Heart left ventricle (tissue), 16 donors: ENCODE data around the gene GRID2IP. TPM values are rescaled to one million over a fixed set of nuclear protein-coding genes. Genes with fewer than 3 reads are reported as not detected.

Experiments used
- ATAC-seq, 4 donors: fragments of 200-7000 bp; cut with Tn5 transposase; one replicate each; pipeline ENCODE4 v1.9.1; 2020 to 2022; ENCODE audit warnings: moderate library complexity in 4 of 4, mild to moderate bottlenecking in 3 of 4, moderate number of reproducible peaks in 1 of 4
- DNase-seq, 5 donors: peaks; one replicate each; pipeline ENCODE4 v3.0.0-alpha.2; 2020
- H3K27ac ChIP-seq, 12 donors: fragments of 200-600 bp; sonication (generic) in 4 of 12; one replicate each; pipeline versions ENCODE4 v1.5.0 to v1.8.0; 2016 to 2022; ENCODE audit warnings: mild to moderate bottlenecking in 2 of 12
- H3K27me3 ChIP-seq, 9 donors: fragments of 200-600 bp; sonication (generic) in 2 of 9; one replicate each; pipeline versions ENCODE4 v1.5.1 to v1.8.0; 2016 to 2022; ENCODE audit warnings: mild to moderate bottlenecking in 3 of 9
- H3K36me3 ChIP-seq, 9 donors: fragments of 200-600 bp; sonication (generic) in 2 of 9; one replicate each; pipeline versions ENCODE4 v1.5.0 to v1.8.0; 2018 to 2022; ENCODE audit warnings: mild to moderate bottlenecking in 2 of 9
- H3K4me1 ChIP-seq, 12 donors: fragments of 200-600 bp; sonication (generic) in 4 of 12; one replicate each; pipeline versions ENCODE4 v1.5.0 to v1.8.0; 2016 to 2022; ENCODE audit warnings: mild to moderate bottlenecking in 3 of 12
- H3K4me3 ChIP-seq, 12 donors: fragments of 200-600 bp; sonication (generic) in 4 of 12; one replicate each; pipeline versions ENCODE4 v1.5.0 to v1.8.0; 2017 to 2022; ENCODE audit warnings: mild to moderate bottlenecking in 9 of 12, moderate library complexity in 4 of 12
- H3K9me3 ChIP-seq, 12 donors: fragments of 200-600 bp; sonication (generic) in 4 of 12; one replicate each; pipeline versions ENCODE4 v1.5.0 to v1.8.0; 2016 to 2022; ENCODE audit warnings: mild to moderate bottlenecking in 1 of 12
- CTCF ChIP-seq, 12 donors: fragments of 200-600 bp; sonication (generic) in 4 of 12; IDR thresholded peaks; one replicate each; pipeline versions ENCODE4 v1.5.0 to v1.8.0; 2018 to 2022; ENCODE audit warnings: antibody characterized with exemption in 12 of 12, mild to moderate bottlenecking in 5 of 12
- POLR2A ChIP-seq, 2 donors: fragments of 450-650 bp; IDR thresholded peaks; one replicate each; pipeline ENCODE4 v1.6.1; 2017; ENCODE audit warnings: antibody characterized with exemption in 2 of 2, mild to moderate bottlenecking in 2 of 2, moderate library complexity in 2 of 2
- WGBS, 4 donors: extraction: QIAGEN DNeasy Blood & Tissue Kit in 2 of 4; methylation state at CpG; one replicate each; pipeline versions ENCODE4 v1.1.5 to v1.1.7; 2013 to 2018; 5-methylcytosine and 5-hydroxymethylcytosine counted together
- intact Hi-C, 10 donors: fragments of 100-400 bp; cut with DNase I; formaldehyde crosslinking; loops; one replicate each; pipeline versions ENCODE4 v1.11.1 to v1.14.2; 2022
- polyA plus RNA-seq, 2 donors: library from polyadenylated mRNA; stranded (reverse); fragments of 200-250 nt; gene quantifications; one replicate each; pipeline ENCODE4 v1.2.3, GENCODE V29; 2013
- total RNA-seq, 9 donors: library from RNA; depleted of rRNA in 2 of 9; stranded (reverse); fragments of >200 nt in 2 of 9; fragmentation: NEBNext Ultra II Directional in 3 of 9; extraction: Animal tissue kit (Norgen Biotek cat#: 25700) in 3 of 9; gene quantifications; one replicate each; pipeline versions ENCODE4 v1.1.0 to v1.2.4, GENCODE V29; 2016 to 2023
- donor health status: ischemic (EF 13 %, LVEDD 7.1; RV severe dilation, severe dysfunction).
- donor health status: healthy with polysubstance abuse.
- donor health status: DM: no; HTN: yes; CAD: no.
- donor health status: DM: no; HTN: no; CAD: no.
- donor health status: ischemic (EF 25% LVEDD 6.9; RV normal size, moderate dysfunction).
- donor health status: ischemic (EF 25% LVEDD 5.7; RV mildly dilated, moderate dysfunction).
- donor health status: healthy.
- donor health status: DM: yes; HTN: yes; CAD: no.
- donor health status: ischemic (EF 35%, LVEDD 5.7; RV mildly dilated, moderate dysfunction).
- donor health status: nonischemic (EF 11% LVEDD 7.7; RV severe dilation, severe dysfunction).
- donor health status: DM: yes; HTN: yes; CAD: no.
- donor health status: PGD.
- donor health status: ischemic (EF 29% LVEDD 5.4; RV normal size, mild dysfunction).
- donor health status: nonischemic (EF 23%, LVEDD 6.1; RV moderate dilation, normal function).

GRID2IP gene
- total and polyA plus RNA-seq, 11 donors = 0.01 to 0.16 (median 0.08) TPM; not detected in 7

GRCh38 chr7:6553448-6554044 lies 2.3 kb upstream of the GRID2IP start:
- Histone ChIP-seq H3K4me1 (no peaks in the 10 kb centered on the region), H3K36me3 (no peaks in the 10 kb centered on the region), H3K27ac (no peak overlapping the region), H3K9me3 (no peaks in the 10 kb centered on the region), H3K27me3 (peaks cover 0 to 3% (median 0%) of the 10 kb centered on the region in 9 donors), H3K4me3 (no peak overlapping the region)
- peak in 1 of 12 donors; percentile 9 for TF ChIP-seq CTCF (IDR thresholded peaks at IDR 0.05)
- TF ChIP-seq POLR2A (IDR thresholded peaks at IDR 0.05) = no peak
- ATAC-seq (no peak), DNase-seq (no peak)
- intact Hi-C loops = no loop called here
- WGBS, 4 donors = 70 to 81% (median 78%) methylated on average over 7 of the region's 7 CpGs

DNA sequence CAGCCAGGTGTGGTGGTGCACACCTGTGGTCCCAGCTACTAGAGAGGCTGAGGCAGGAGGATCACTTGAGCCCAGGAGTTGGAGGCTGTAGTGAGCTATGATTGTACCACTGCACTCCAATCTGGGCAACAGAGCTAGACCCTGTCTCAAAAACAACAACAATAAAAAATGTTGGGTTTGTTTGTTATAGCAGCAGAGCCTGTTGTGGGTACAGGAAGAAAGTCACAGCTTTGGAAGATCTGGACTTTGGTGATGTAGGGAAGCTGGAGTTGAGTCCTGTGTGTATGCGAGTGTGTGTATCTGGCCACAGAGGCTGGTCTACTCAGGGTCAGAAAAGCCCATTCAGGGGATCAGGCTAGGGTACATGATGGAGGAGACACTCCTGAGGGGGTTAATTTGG lies 3.9 kb downstream of the GRID2IP start:
- intact Hi-C loops = no loop called here
- no peak overlapping the region for H3K4me3 ChIP-seq
- no peak for TF ChIP-seq CTCF (IDR thresholded peaks at IDR 0.05)
- H3K27me3 ChIP-seq = peaks cover 0 to 4% (median 0%) of the 10 kb centered on the region in 9 donors
- ATAC-seq (no peak), DNase-seq (no peak)
- WGBS, 4 donors = 95 to 100% (median 100%) methylated on average over 1 of the region's 1 CpG
- no peaks in the 10 kb centered on the region for H3K36me3 ChIP-seq
- H3K4me1 ChIP-seq = no peaks in the 10 kb centered on the region
- no peaks in the 10 kb centered on the region for H3K9me3 ChIP-seq
- H3K27ac ChIP-seq = no peak overlapping the region

DNA sequence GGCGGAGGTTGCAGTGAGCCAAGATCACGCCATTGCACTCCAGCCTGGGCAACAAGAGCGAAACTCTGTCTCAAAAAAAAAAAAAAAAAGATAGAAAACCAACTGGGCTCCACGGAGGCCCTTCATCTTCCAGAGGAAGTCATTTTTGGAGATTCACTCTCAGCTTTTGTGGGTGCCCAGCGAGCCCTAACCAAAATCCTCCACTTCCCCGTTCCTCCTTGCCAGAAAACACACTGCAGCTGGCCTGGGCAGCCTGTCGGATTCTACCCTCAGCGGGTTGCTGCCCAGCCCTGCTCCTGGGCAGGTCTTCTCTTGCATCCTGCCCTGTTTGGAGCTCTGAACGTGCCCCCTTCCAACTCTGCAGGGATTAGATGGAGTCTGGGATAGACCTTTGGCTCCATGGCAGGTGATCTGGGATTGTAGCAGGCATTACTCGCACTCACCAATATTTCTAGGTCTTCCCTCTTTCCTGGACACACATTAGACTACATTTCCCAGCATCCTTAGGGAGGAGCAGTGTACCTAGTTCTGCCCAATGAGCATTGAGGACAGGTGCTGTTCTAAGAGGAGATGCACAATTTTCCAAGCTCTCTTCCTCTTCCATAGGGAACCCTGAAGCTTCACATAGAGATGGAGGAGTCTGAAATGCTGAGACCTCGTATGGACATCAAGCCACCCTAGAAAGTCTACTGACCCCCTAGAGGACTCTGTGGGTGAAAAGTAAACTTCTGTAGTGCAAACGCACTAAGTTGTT lies 4.6 kb downstream of the GRID2IP start:
- no peak for DNase-seq
- H3K36me3 ChIP-seq = no peaks in the 10 kb centered on the region
- WGBS, 4 donors = 75 to 84% (median 77%) methylated on average over 12 of the region's 12 CpGs
- H3K4me3 ChIP-seq = no peak overlapping the region
- no peak for ATAC-seq
- no peaks in the 10 kb centered on the region for H3K4me1 ChIP-seq
- peaks cover 0 to 4% (median 0%) of the 10 kb centered on the region in 9 donors for H3K27me3 ChIP-seq
- H3K9me3 ChIP-seq = no peaks in the 10 kb centered on the region
- TF ChIP-seq POLR2A (IDR thresholded peaks at IDR 0.05) (no peak), CTCF (IDR thresholded peaks at IDR 0.05) (no peak)
- no peak overlapping the region for H3K27ac ChIP-seq
- intact Hi-C loops = no loop called here

DNA sequence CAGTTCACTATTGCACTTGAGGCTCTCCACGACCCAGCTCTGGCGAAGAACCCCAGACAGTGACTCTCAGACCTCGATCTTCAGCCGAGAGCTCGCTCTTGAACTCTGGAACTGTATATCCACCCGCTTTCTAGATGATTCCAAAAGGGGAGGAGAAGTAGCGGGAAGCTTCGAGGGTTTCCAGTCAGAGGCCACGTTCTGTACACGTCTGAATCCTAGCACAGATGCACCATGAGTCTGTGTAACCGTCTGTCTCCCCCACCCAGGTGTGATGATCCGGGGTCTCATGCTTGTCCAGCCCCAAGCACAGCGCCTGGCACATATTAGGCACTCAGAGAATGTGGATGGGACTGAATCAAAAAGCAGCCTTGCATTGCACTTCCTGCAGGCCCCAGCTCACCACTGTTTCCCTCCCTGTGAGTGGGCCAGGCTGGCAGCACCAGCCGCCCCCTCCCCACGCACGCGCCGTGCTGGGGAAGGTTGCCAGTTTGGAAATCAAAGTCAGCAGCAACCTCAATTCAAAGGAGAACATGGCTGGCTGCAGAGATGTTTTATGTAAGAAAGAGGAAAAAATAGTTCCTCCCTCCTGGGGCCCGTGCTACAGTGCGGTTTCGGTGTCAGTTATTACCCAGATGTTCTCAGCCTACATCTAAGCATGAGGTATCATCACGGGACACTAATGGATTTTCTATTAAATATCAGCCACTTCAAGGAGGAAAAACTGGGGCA lies 5.7 kb downstream of the GRID2IP start:
- intact Hi-C loops = no loop called here
- no peak for DNase-seq
- Histone ChIP-seq H3K4me1 (no peaks in the 10 kb centered on the region), H3K4me3 (no peak overlapping the region), H3K9me3 (no peaks in the 10 kb centered on the region), H3K27ac (no peak overlapping the region), H3K36me3 (no peaks in the 10 kb centered on the region), H3K27me3 (peaks cover 0 to 13% (median 0%) of the 10 kb centered on the region in 9 donors)
- no peak for ATAC-seq
- no peak for TF ChIP-seq CTCF (IDR thresholded peaks at IDR 0.05)
- no peak for TF ChIP-seq POLR2A (IDR thresholded peaks at IDR 0.05)
- 84 to 90% (median 87%) methylated on average over 22 of the region's 22 CpGs for WGBS, 4 donors
